Measurements from ENCODE around the gene FANCB. TPM values are rescaled to one million over a fixed set of nuclear protein-coding genes. Genes with fewer than 3 reads are reported as not detected.

Gene FANCB
- total RNA-seq, 1 experiment from 2014 or later: 12.3 TPM

GRCh38 chrX:14902537-14902936 is 29.7 kb upstream of the FANCB start:
- ATAC-seq (no peak), DNase-seq (ENCODE audit: low spot score) (no peak)
- TF ChIP-seq ATF3 (CRISPR knock-in tag; conservative IDR thresholded peaks at IDR 0.05) (no peak), FOXP1 (CRISPR knock-in tag; IDR thresholded peaks at IDR 0.05; ENCODE audit: borderline replicate concordance) (no peak), SP1 (CRISPR knock-in tag; conservative IDR thresholded peaks at IDR 0.05) (no peak), NFE2L1 (CRISPR knock-in tag; IDR thresholded peaks at IDR 0.05) (no peak), SMAD3 (CRISPR knock-in tag; IDR thresholded peaks at IDR 0.05; ENCODE audit: borderline replicate concordance) (no peak), CDX4 (CRISPR knock-in tag; IDR thresholded peaks at IDR 0.05; ENCODE audit: borderline replicate concordance) (no peak), GRHL2 (CRISPR knock-in tag; IDR thresholded peaks at IDR 0.05; ENCODE audit: insufficient replicate concordance, severe bottlenecking) (no peak), TEAD1 (CRISPR knock-in tag; IDR thresholded peaks at IDR 0.05) (no peak), ETV6 (CRISPR knock-in tag; IDR thresholded peaks at IDR 0.05) (no peak), ATF2 (CRISPR knock-in tag; IDR thresholded peaks at IDR 0.05; ENCODE audit: borderline replicate concordance, low read depth) (no peak)
- Mint-ChIP-seq H3K36me3 (peaks cover 25% of the 10 kb centered on the region), H3K27ac (no peak overlapping the region), H3K27me3 (ENCODE audit: low read depth) (no peaks in the 10 kb centered on the region), H3K4me1 (no peaks in the 10 kb centered on the region), H3K4me3 (no peak overlapping the region), H3K9me3 (peaks cover 20% of the 10 kb centered on the region)
- ChIA-PET CTCF (no interaction called here), POLR2A (no interaction called here)

- ChIA-PET CTCF (no interaction called here), POLR2A (no interaction called here)
- Mint-ChIP-seq H3K4me1 (no peaks in the 10 kb centered on the region), H3K27me3 (ENCODE audit: low read depth) (no peaks in the 10 kb centered on the region), H3K36me3 (peaks cover 17% of the 10 kb centered on the region), H3K4me3 (no peak overlapping the region), H3K9me3 (peaks cover 12% of the 10 kb centered on the region), H3K27ac (no peak overlapping the region)
- DNase-seq (ENCODE audit: low spot score): no peak
- peak; percentile 60; the same call in 1 of the 2 replicates for ATAC-seq
- TF ChIP-seq ZNF263 (CRISPR knock-in tag; IDR thresholded peaks at IDR 0.05; ENCODE audit: low read depth) (no peak), CTCF (IDR thresholded peaks at IDR 0.05) (no peak), MYBL2 (CRISPR knock-in tag; IDR thresholded peaks at IDR 0.05) (no peak), ZBTB43 (CRISPR knock-in tag; IDR thresholded peaks at IDR 0.05) (no peak), NFE2L1 (CRISPR knock-in tag; IDR thresholded peaks at IDR 0.05) (no peak), E2F4 (CRISPR knock-in tag; IDR thresholded peaks at IDR 0.05; ENCODE audit: borderline replicate concordance, low read depth) (no peak), ATF6 (CRISPR knock-in tag; IDR thresholded peaks at IDR 0.05) (no peak), ZNF416 (CRISPR knock-in tag; IDR thresholded peaks at IDR 0.05) (no peak), SP1 (CRISPR knock-in tag; conservative IDR thresholded peaks at IDR 0.05) (no peak), NR2C2 (CRISPR knock-in tag; IDR thresholded peaks at IDR 0.05) (no peak), HMGXB4 (CRISPR knock-in tag; IDR thresholded peaks at IDR 0.05) (no peak), TEAD1 (CRISPR knock-in tag; IDR thresholded peaks at IDR 0.05) (no peak), NR3C1 (CRISPR knock-in tag; conservative IDR thresholded peaks at IDR 0.05; ENCODE audit: low read depth) (no peak)
Observed at GRCh38 chrX:14899607-14900006, 26.7 kb upstream of the FANCB start.

Data from WTC11 (cell line).